ENCODE data around the gene C20orf96.

C20orf96 gene

DNA sequence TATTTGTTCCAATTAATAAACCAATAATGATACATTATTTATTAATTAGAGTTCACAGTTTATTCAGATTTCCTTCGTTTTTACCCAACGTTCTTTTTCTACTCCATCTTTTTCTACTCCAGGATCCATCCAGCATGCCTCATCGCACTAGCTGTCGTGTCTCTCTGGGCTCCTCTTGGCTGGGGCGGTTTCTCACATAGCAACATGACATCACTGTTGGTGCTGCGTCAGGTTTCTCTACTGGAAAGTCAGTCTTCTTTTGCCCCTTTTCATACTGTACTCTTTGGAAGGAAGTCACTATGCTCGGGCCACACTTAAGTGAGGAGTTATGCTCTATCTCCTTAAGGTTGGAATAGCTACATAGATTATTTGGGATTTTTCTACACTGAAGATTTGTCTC is 21.1 kb upstream of the C20orf96 start:
- no peak for DNase-seq (ENCODE audit: low read depth)

DNA sequence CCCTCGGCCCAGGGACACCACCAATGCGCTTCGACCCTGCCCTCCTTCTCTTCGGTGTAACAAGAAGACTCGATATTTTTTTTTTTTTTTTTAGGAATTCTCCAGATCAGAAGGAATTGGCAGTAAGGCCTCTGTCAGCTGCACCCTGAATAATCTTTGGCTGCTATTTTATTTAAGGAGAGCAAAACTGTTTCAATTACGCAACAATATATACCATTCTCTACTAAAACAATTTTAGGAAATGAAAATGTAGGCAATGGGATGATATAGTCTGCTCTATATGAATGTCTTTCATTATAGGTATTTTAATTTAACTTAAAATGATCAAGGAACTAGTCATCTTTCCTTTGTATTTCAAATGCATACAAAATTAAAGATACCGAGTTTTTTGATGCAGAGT is 20.1 kb upstream of the C20orf96 start:
- DNase-seq (ENCODE audit: low read depth), result no peak

DNA sequence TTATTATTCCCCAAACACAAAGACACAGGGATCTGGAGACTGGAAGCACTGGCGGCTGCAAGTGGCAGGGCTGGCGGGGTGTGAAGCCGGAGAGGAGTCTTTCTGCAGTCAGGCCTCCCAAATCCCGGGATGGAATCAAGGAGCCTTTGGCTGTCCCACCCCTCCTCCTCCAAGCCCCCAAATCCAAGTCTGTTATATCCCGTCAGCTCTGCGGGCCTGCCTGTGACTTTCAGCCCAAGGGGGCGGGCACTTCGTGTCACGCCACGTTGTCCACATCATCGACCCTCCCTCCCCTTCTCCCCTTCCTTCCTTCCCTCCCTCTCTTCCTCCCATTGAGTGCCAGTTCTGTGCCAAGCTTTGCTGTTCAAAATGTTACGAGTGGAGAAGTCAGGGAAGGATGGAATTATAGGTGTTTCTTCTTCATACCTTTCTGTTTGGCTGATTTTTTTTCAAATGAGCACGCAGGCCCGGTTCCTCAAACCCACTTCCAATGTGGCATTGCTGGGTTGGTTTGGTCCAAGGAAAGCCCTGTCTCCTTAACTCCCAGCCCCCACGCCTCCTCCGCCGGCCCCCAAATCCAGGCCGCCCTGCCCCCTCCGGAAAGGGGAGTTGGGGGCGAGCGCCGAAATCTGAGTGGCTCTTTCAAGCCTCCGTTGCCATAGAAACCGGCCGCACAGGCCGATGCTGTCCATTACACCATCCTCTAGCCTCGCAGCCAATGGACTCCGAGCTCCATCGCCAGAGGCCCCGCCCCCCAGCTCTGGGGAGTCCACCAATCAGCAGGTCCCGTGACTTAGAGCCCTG is 19.5 kb upstream of the C20orf96 start:
- peak; percentile 57 for DNase-seq (ENCODE audit: low read depth)

DNA sequence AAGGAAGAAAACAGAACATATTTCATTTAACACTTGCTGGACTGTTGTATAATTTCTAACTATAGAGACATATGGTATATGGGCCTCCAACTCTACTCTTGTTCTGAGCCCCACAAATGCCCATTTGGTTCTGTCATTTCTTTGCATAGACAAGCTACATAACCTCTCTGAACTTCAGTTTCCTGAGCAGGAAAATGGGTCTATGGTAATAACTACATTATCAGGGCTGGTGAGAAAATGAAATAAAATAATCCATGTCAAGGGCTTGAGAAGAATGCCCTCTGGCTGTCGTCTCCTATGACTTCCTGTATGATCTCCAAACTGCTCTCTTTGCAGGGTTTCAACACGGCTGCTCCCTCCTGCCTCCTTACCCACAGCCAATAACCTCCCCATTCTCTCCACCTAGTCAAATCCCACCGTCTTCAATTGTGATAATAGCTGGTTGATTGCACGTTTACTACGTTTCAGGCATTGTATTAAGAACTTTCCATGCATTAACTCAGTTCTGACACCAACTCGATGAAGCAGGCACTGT is 18.8 kb upstream of the C20orf96 start:
- no peak for DNase-seq (ENCODE audit: low read depth)

DNA sequence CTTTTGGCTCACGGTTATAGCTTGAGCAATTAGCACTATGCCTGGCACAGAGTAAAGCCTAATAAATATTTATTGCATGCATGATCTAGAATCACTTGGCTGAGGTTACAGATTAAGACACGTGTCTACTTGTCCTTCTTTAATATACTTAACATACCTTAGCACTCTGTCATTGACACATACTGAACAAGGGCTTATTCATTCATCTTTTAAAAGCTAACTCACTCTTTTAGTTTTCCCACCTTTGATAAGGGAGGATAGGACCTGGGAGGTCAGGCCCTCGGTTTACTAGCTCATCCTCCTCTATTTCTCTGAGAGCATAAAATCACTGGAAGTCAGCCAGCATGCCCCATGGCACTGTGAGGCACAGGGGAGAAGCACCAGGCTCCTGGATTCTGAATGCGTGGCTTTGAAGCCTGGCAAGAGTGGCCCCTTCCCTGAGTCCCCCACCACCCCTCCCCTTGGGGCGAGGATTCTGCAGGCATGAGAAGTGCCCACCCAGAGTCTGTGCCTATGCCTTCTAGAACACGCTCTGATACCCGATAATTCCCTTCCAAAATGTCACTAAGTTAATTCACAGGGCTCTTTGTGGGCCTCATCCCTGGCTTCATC is 18.0 kb upstream of the C20orf96 start:
- DNase-seq (ENCODE audit: low read depth), result no peak

DNA sequence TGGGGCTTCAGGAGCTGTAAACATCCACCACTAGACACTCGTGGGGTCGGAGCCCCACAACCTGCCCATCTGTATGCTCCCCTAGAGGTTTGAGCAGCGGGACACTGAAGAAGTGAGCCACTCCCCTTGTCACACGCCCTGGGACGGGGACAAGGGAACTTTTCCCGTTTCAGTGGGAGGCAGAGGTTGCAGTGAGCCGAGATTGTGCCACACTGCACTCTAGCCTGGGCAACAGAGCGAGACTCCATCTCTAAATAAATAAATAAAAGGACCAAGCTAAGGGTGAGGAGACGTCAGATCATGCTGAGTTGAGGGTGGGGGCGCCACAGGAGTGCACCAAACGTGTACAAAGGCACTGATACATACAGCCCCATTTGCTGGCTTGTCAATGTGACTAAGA is 15.2 kb upstream of the C20orf96 start:
- DNase-seq (ENCODE audit: low read depth), result no peak

DNA sequence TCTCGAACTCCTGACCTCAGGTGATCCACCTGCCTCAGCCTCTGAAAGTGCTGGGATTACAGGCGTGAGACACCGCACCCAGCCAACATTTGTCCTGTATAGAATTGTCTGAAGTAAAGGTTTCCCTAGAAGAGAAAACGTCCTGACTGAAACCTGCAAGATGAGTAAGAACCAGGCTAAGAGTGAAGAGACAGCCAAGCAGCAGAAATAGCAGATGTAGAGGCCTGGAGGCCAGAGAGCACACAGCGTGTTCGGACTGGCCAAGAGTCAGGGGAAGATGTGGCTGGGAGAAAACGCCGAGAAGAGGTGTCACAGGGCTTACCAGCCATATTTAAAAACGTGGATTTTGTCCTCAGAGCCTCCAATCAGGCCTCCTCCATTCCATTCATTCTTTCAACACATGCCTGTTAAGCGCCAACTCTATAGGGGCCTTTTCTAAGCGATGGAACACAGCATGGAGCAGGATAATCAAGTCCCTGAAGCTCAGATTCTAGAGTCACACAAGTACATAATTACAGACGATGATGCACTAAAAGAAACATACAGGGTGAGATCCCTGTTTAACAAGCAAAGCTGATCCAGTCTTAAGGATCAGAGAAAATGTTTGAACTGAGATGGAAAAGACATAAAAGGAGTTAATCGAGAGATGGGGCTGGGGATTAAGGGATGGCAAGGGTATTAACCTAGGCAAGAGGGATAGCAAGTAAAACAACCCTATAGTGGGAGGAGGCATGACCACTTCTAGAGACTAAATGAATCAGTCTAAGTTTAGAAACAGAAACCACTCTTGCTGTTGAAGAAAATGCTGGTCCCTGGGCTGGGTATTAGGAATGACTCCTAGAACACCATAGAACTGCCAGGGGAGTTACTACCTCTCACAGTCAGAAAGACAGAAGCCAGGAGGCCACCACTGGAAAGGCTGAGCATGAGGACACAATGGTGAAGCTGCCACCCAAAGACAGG is 11.6 kb upstream of the C20orf96 start:
- DNase-seq (ENCODE audit: low read depth), result no peak

DNA sequence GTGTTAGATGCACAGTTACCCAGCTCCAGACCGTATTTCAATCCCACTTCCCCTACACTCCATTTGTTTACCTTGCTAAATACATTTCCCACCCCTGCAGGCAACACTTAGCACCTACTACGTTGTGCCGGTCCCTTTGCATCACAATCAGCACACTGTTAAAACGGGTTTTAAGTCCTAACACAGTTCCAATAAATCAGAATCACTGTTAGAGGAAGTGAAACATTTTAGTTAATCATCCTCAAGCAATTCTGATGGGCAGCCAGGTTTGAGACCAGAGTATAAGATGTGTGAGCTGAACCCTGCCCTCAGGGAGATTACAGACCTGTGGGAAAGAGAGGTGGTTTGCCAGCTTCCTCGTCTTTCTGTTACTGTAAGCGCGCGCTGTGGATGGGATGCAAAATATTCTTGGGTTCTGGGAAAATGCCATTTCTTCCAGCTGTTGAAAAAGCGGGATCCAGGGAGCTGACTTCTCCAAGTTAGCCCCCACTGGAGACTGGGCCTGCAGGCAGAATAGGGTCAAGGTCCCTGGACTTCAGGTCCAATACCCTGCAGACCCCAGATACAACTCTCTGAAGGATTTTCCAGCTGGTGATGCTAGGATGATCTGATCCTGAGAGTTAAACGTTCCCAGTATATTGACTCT is 9.9 kb upstream of the C20orf96 start:
- DNase-seq (ENCODE audit: low read depth), result no peak

DNA sequence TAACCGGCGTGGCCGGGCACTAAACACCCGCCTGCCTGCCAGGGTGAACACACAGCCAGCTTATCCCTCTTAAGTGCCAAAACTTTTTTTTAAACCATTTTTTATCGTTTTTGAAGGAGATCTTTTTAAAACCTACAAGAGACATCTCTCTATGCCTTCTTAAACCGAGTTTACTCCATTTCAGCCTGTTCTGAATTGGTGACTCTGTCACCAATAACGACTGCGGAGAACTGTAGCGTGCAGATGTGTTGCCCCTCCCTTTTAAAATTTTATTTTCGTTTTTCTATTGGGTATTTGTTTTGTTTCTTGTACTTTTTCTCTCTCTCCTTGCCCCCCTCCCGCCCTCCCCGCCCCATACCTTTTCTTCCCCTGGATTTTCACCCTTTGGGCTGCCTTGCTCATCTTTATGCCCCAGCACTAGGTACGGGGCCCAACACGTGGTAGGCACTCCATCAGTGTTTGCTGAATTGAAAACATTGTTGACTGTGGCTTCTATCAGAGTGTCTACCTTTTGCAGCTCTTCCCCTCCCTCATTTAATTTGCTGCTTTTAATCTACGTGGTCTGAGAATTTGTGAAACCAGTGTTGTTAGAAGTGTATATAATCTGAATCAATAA is 8.3 kb upstream of the C20orf96 start:
- no peak for DNase-seq (ENCODE audit: low read depth)

DNA sequence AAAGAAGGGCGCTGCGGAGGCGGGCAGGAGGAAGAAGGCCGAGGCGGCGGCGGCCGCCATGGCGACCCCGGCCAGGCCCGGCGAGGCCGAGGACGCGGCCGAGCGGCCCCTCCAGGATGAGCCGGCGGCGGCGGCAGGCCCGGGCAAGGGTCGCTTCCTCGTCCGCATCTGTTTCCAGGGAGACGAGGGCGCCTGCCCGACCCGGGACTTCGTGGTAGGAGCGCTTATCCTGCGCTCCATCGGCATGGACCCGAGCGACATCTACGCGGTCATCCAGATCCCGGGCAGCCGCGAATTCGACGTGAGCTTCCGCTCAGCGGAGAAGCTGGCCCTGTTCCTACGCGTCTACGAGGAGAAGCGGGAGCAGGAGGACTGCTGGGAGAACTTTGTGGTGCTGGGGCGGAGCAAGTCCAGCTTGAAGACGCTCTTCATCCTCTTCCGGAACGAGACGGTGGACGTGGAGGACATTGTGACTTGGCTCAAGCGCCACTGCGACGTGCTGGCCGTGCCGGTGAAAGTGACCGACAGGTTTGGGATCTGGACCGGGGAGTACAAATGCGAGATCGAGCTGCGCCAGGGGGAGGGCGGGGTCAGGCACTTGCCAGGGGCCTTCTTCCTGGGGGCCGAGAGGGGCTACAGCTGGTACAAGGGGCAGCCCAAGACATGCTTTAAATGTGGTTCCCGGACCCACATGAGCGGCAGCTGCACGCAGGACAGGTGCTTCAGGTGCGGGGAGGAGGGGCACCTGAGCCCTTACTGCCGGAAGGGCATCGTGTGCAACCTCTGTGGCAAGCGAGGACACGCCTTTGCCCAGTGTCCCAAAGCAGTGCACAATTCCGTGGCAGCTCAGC is 7.6 kb upstream of the C20orf96 start:
- peak; percentile 9 for DNase-seq (ENCODE audit: low read depth)

DNA sequence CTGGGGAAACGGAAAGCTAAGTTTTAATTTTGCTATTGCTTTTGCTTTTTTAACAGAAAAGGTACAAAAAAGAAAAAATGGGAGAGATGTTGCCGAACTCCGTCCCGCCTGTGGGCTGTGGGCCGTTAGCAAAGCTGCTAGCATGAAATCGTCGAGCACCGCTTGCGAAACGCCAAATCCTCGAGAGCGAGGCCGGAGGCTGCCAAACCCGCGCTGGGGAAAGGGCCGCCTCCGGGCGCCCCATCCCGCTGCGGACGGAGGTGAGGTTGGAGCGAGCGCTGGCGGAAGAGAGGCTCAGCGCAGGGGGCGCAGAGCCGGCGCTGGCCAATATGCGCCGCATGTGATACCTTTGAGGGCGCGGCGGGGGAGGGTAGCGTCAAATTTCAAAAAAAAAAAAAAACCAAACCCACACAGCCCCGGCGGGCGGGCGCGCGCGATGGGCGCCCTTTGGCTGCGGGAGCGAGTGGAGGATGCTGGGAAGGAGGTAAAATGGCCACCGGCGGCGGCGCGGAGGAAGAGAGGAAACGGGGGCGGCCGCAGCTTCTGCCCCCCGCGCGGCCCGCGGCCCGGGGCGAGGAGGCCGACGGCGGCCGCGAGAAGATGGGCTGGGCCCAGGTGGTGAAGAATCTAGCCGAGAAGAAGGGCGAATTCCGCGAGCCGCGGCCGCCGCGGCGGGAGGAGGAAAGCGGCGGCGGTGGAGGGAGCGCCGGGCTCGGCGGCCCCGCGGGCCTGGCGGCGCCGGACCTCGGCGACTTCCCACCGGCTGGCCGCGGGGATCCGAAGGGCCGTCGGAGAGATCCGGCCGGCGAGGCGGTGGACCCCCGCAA is 6.8 kb upstream of the C20orf96 start, which contains the start of gene ZCCHC3:
Gene ZCCHC3 (plus strand): TSS at position 473 of the 827 bp plus-strand sequence. CDS start 17 bp downstream, at position 490.
- peak; percentile 58 for DNase-seq (ENCODE audit: low read depth)

DNA sequence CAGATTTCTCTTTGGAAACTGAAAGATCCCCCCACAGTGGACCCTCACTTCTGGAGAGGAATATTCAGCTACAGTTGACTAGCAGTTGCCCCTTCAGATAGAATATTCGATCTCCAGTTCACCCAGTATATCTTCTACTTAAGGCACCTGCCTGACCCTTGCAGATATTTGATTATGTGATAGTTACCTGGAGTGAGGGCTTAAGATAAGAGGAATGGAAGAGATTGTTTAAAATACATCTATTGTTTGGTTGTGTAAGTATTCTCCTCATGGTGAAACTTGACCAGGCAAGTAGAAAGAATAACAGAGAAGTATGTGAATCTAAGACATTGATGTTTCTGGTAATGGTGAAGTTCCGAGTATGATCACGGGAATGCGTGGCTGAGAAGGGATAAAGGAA is 5.3 kb upstream of the C20orf96 start:
- DNase-seq (ENCODE audit: low read depth), result no peak

DNA sequence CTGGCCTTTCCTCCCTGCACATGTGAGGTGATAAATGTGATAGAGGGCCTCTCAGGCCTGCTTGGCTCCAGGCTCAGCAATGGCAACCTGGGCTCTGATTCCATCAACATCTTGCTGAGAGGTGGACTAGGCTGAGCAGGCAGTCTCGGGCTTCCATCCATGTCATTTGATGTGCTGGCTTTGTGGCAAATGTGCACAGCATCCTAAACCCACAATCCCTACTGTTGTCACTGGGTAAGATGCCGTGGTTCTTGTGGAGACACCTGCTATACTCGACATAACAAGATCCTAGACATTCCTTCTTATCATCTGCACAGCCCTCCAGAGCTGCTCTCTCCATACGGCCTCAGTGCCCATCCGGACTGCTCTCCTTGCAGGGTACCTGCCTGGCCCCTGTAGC is 4.1 kb upstream of the C20orf96 start:
- no peak for DNase-seq (ENCODE audit: low read depth)

DNA sequence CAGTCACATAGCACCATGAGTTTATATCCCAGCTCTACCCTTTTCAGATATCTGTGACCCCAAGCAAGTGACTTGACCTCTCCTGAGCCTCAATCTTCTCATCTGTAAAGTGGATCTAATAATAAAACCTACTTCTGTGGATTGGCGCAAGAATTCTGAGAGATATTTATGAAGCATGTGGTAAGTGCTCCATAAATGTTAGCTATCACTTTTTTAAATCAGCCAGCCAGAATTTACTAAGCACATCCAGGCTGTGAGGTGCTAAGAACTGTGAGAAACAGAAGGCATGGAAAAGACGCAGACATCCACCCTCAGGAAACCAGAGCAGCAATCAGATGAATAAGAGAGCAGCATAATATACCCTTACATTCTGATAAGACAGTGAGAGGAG is 862 bp downstream of the C20orf96 start:
- no peak for DNase-seq (ENCODE audit: low read depth)

DNA sequence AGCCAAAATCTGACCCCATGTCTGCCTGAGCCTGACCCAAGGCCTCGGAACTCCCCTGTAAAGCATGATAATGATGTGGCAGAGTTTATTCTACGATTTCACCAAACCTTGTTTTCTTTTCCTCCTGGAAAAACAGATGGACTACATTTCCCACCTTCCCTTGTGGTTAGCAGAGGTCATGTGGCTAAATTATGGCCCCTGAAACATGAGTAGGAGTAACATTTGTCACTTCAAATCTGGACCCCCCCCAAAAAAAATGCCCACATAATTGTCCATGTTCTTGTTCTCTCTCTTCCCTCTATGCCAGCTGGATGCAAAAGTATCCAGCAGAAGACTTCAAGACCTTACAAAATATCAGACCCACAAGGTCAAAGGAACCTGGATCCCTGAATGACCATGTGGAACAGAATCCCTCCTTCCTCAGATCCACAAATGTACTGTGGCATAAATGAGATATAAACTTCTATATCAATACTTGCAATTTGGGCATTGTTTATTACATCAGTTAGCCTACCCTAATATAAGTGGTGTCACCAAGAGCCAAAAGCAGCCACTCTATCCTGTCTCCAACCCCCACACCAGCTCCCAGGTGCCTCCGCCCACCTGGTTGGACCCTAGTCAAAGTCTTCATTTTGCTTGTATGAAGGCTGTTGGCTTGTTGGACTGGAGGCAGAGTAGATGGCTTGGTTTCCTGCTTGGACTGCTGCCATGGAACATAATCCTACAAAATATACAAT is 1.4 kb downstream of the C20orf96 start:
- DNase-seq (ENCODE audit: low read depth), result no peak

DNA sequence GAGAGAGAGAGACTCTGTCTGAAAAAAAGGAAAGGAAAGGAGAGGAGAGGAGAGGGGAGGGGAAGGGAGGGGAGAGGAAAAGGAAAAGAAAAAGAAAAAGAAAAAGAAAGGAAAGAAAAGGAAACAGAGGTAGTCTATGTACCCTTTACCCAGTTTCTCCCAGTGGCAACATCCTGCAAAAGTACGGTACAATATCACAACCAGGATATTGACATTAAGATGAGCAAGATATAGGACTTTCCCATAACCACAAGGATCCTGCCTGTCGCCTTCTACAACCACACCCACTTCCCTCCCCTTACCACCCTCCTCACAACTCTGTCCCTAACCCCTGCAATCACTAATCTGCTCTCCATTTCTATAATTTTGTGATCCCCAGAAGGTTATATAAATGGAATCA is 4.0 kb downstream of the C20orf96 start:
- DNase-seq (ENCODE audit: low read depth), result no peak

DNA sequence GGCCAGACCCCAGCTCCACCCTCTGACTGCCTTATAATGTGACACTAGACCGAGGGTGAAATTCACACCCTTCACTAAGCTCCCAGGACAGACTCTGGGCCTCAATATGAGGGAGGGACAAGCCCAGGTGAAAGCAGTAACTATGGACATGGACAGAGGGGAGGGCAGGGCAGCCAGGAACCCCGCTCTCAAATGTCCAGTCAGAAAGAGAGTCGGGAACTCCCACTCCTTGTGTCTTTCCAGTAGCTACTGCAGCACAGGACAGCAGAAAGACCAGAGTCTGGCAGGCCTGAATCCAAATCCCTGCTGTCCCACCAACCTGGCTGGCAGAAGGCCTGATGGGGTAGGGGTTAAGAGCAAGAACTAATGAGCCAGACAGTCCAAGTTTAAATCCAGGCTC is 6.4 kb downstream of the C20orf96 start:
- DNase-seq (ENCODE audit: low read depth), result no peak

DNA sequence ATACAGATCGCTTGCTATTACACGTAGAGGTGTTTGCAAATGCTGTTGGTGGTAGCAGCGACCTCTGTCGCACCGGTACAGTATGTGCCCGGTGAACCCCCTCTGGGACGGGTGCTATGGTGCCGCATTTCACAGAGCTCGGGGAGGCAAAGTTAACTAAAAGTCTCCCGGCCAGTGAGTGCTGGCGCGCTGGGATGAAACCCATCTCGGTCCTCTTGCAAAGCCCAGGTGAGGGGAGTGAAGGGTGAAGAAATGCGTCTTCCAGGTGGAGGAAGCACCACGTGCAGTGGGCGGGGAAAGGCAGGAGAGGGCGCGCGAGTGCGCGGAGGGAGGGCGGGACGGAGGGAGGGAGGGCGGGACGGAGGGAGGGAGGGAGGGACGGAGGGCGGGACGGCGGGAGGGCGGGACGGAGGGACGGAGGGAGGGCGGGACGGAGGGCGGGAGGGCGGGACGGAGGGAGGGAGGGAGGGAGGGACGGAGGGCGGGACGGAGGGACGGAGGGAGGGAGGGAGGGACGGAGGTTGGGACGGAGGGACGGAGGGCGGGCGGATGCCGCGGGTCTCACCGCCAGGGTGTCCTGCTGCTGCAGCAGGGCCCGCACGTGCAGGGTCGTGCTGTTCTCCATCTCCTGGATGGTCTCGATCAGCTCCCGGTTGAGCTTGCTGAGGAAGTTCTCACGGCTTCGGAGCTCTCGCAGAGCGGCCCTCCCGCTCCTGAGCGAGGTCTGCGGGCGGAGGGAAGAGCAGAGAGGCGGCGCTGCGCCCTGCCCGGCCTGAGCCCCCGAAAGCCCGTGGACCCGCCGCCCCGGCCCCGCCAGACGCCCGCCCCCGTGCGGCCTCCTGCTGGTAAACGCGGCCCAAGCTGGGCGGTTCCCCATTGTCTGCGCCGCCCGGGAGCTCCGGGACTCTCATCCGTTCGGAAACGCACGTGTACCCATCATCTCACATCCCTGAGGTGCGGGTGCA is 11.7 kb downstream of the C20orf96 start:
- no peak for DNase-seq (ENCODE audit: low read depth)
